Chondrocyte (in vitro differentiated cells): ENCODE data around the gene ZNF367. TPM values are rescaled to one million over a fixed set of nuclear protein-coding genes. Genes with fewer than 3 reads are reported as not detected.

Source experiments
- DNase-seq: peaks from one replicate; pipeline ENCODE4 v3.0.0; 2021; ENCODE audit warnings: mixed read lengths, low spot score
- H3K27ac Mint-ChIP-seq: one replicate; pipeline ENCODE4 v1.8.0; 2021; ENCODE audit warnings: mild to moderate bottlenecking, moderate library complexity, mixed read lengths; ENCODE audit not compliant: unreplicated experiment
- H3K27me3 Mint-ChIP-seq: 2 replicates; pipeline ENCODE4 v1.8.0; 2021; ENCODE audit warnings: low read depth, mixed read lengths
- H3K36me3 Mint-ChIP-seq: 2 replicates; pipeline ENCODE4 v1.8.0; 2021; ENCODE audit warnings: low read depth, mixed read lengths
- H3K4me1 Mint-ChIP-seq: 2 replicates; pipeline ENCODE4 v1.8.0; 2021; ENCODE audit warnings: low read depth, mild to moderate bottlenecking, mixed read lengths
- H3K4me3 Mint-ChIP-seq: one replicate; pipeline ENCODE4 v1.8.0; 2021; ENCODE audit warnings: mild to moderate bottlenecking, moderate library complexity, mixed read lengths; ENCODE audit not compliant: unreplicated experiment
- H3K9me3 Mint-ChIP-seq: 2 replicates; pipeline ENCODE4 v1.8.0; 2021; ENCODE audit warnings: low read depth, mixed read lengths
- total RNA-seq: library from RNA; stranded (reverse); gene quantifications from 3 replicates; pipeline ENCODE4 v1.2.1, GENCODE V29; 2021
- TF ChIP-seq, protein P1 (sequence below): fragments of 200-600 bp; sonication (generic); IDR thresholded peaks from 2 replicates; pipeline ENCODE4 v1.5.0; 2021; ENCODE audit warnings: antibody characterized with exemption, mild to moderate bottlenecking, moderate library complexity

ZNF367 gene
- total RNA-seq, 1 donor from 2014 or later, result 1.7 TPM

GRCh38 chr9:96412174-96412913, 5.8 kb downstream of the ZNF367 start:
- Mint-ChIP-seq H3K36me3 (no peaks in the 10 kb centered on the region), H3K27ac (no peak overlapping the region), H3K27me3 (no peaks in the 10 kb centered on the region), H3K4me3 (no peak overlapping the region), H3K9me3 (no peaks in the 10 kb centered on the region), H3K4me1 (peaks cover 6% of the 10 kb centered on the region)
- TF ChIP-seq, protein P1, sequence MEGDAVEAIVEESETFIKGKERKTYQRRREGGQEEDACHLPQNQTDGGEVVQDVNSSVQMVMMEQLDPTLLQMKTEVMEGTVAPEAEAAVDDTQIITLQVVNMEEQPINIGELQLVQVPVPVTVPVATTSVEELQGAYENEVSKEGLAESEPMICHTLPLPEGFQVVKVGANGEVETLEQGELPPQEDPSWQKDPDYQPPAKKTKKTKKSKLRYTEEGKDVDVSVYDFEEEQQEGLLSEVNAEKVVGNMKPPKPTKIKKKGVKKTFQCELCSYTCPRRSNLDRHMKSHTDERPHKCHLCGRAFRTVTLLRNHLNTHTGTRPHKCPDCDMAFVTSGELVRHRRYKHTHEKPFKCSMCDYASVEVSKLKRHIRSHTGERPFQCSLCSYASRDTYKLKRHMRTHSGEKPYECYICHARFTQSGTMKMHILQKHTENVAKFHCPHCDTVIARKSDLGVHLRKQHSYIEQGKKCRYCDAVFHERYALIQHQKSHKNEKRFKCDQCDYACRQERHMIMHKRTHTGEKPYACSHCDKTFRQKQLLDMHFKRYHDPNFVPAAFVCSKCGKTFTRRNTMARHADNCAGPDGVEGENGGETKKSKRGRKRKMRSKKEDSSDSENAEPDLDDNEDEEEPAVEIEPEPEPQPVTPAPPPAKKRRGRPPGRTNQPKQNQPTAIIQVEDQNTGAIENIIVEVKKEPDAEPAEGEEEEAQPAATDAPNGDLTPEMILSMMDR, result no peak
- no peak for DNase-seq

GRCh38 chr9:96411129-96411838, 6.9 kb downstream of the ZNF367 start:
- DNase-seq, result no peak
- TF ChIP-seq, protein P1, result no peak
- H3K4me1 Mint-ChIP-seq, result no peaks in the 10 kb centered on the region
- no peaks in the 10 kb centered on the region for H3K36me3 Mint-ChIP-seq
- no peaks in the 10 kb centered on the region for H3K27me3 Mint-ChIP-seq
- H3K4me3 Mint-ChIP-seq, result no peak overlapping the region
- no peaks in the 10 kb centered on the region for H3K9me3 Mint-ChIP-seq
- H3K27ac Mint-ChIP-seq, result no peak overlapping the region

GRCh38 chr9:96408409-96409280, 9.5 kb downstream of the ZNF367 start:
- Mint-ChIP-seq H3K4me1 (no peaks in the 10 kb centered on the region), H3K27ac (no peak overlapping the region), H3K27me3 (no peaks in the 10 kb centered on the region), H3K36me3 (no peaks in the 10 kb centered on the region), H3K9me3 (no peaks in the 10 kb centered on the region), H3K4me3 (no peak overlapping the region)
- TF ChIP-seq, protein P1, result no peak
- no peak for DNase-seq

DNA sequence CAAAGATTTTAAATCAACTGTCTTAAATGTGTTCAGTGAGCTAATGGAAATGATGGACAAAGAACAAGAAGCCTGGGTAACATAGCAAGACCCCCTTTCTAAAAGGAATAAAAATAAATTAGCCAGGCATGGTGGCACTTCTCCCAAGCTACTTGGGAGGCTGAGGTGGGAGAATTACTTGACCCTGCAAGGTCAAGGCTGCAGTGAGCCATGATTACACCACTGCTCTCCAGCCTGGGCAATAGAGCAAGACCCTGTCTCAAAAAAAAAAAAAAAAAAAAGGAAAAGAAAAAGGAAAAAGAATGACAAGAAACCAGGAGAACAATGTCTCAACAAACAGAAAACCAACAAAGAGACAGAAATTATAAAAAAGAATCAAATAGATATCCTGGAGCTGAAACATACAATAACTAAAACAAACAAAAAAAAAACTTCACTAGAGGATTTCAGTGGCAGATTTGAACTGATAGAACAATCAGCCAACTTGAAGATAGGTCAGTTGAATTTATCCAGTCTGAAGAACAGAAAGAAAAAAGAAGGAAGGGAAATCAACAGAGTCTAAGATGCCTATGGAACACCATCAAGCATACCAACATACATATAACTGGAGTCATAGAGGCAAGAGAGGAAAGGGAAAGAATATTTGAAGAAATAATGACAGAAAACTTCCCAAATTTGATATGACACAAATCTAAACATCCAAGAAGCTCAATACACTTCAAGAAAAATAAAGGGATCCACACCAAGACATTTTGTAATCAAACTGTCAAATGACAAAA, 17.8 kb downstream of the ZNF367 start:
- H3K27ac Mint-ChIP-seq, result no peak overlapping the region
- peaks cover 10% of the 10 kb centered on the region for H3K9me3 Mint-ChIP-seq
- no peak for DNase-seq
- H3K4me1 Mint-ChIP-seq, result peaks cover 5% of the 10 kb centered on the region
- H3K4me3 Mint-ChIP-seq, result no peak overlapping the region
- H3K36me3 Mint-ChIP-seq, result peaks cover 5% of the 10 kb centered on the region
- no peaks in the 10 kb centered on the region for H3K27me3 Mint-ChIP-seq
- TF ChIP-seq, protein P1, result no peak
